ENCODE measurements around the gene DQX1. TPM values are rescaled to one million over a fixed set of nuclear protein-coding genes. Genes with fewer than 3 reads are reported as not detected.
A peak's percentile ranks its signal among the peaks of the same experiment; 100 is the strongest.

DQX1 gene
- total and polyA plus RNA-seq, 9 of the 15 experiments (the other 6 are each of a cell fraction or from before 2014, with no cell fraction given), result 0.04 to 0.38 (median 0.18) TPM; not detected in 1

GRCh38 chr2:74559912-74560311, 33.9 kb upstream of the DQX1 start:
- ChIA-PET CTCF (ENCODE audit: low intra/inter-chr PET ratio) (no interaction called here), POLR2A (interaction anchor here (0.5 to 1.5 kb wide), 3 partner anchors 9 to 1191 kb away, joined by 3 to 6 read pairs (median 3); no protein-coding TSS in a partner anchor)
- Histone ChIP-seq H3K4me1 (replicated peaks in 1 of 2; ENCODE audit: control insufficient read depth in 2 of 2, insufficient read depth in 2 of 2, low read length in 2 of 2) (peaks cover 15 to 27% of the 10 kb centered on the region in 2 experiments; a peak in 4 of 5 replicates), H3K9me3 (replicated peaks; ENCODE audit: control insufficient read depth, insufficient read depth, low read depth, low read length) (no peaks in the 10 kb centered on the region), H3K27ac (ENCODE audit: extremely low read depth, low read depth, low read length) (no peak overlapping the region), H3K36me3 (ENCODE audit: control insufficient read depth, insufficient read depth, low read length) (peaks cover 17% of the 10 kb centered on the region; the same call in 1 of the 3 replicates), H3K79me2 (ENCODE audit: control insufficient read depth, insufficient read depth, low read length) (peaks cover 11% of the 10 kb centered on the region; the same call in 2 of the 3 replicates), H4K20me1 (replicated peaks; ENCODE audit: control insufficient read depth, insufficient read depth, low read length) (no peaks in the 10 kb centered on the region), H3K4me3 (no peak overlapping the region), H3K9me1 (ENCODE audit: control insufficient read depth, insufficient read depth, low read length) (no peaks in the 10 kb centered on the region), H3K9ac (ENCODE audit: insufficient read depth in 1 of 2, low read depth in 2 of 2, low read length in 2 of 2) (peak overlapping the region in 1 of 2 experiments; percentile 81; a peak in 1 of 4 replicates), H3K27me3 (ENCODE audit: control insufficient read depth in 2 of 2, insufficient read depth in 2 of 2, low read length in 2 of 2) (peaks cover 0 to 16% of the 10 kb centered on the region in 2 experiments; a peak in 2 of 5 replicates), H2AFZ (ENCODE audit: low read depth, low read length) (no peak overlapping the region), H3K4me2 (ENCODE audit: insufficient read depth, low read length) (no peak overlapping the region)
- in situ Hi-C loops (cut with MboI) (no loop called here), intact Hi-C loops (cut with micrococcal nuclease) (no loop called here)
- 25% methylated on average over 4 of the region's 5 CpGs for WGBS (ENCODE audit: insufficient coverage, low coverage, missing lambda C conversion rate)
- DNase-seq (ENCODE audit: extremely low read depth in 1 of 4, low spot score in 3 of 4) (no peak), ATAC-seq (no peak), FAIRE-seq (no peak)
- no TSS peak for BruUV-seq (replicated peaks)
- TF ChIP-seq ZNF764 (CRISPR knock-in tag; IDR thresholded peaks at IDR 0.05; ENCODE audit: low read depth), result no peak
- TF ChIP-seq ZNF217 (CRISPR knock-in tag; IDR thresholded peaks at IDR 0.05), result no peak
- TF ChIP-seq NFIX (CRISPR knock-in tag; IDR thresholded peaks at IDR 0.05; ENCODE audit: low read depth), result no peak

Measured in K562 (cell line).